HepG2 (cell line): ENCODE results near the gene NR2F1-AS1. TPM values are rescaled to one million over a fixed set of nuclear protein-coding genes. Genes with fewer than 3 reads are reported as not detected.
A peak's percentile ranks its signal among the peaks of the same experiment; 100 is the strongest.

Source experiments
- CREBL2 ChIP-seq: sonication (generic); formaldehyde crosslinking; IDR thresholded peaks from 2 replicates; pipeline ENCODE4 v1.8.1; 2023; ENCODE audit warnings: missing genetic modification reagents, mild to moderate bottlenecking, borderline replicate concordance
- FOSL1 ChIP-seq: sonication (generic); formaldehyde crosslinking; IDR thresholded peaks from 2 replicates; pipeline ENCODE4 v1.9.0; 2021; ENCODE audit warnings: missing genetic modification reagents, borderline replicate concordance
- FOXA3 ChIP-seq: IDR thresholded peaks from 2 replicates; pipeline ENCODE4 v1.6.1; 2016; ENCODE audit warnings: missing genetic modification reagents, missing compliant biosample characterization
- HBP1 ChIP-seq: IDR thresholded peaks from 2 replicates; pipeline ENCODE4 v1.6.1; 2016; ENCODE audit warnings: low read depth, control low read depth
- HOXD1 ChIP-seq: sonication (generic); formaldehyde crosslinking; IDR thresholded peaks from 2 replicates; pipeline ENCODE4 v1.5.0; 2020; ENCODE audit warnings: missing genetic modification reagents
- KAT2B ChIP-seq: fragments of 150-350 bp; IDR thresholded peaks from 2 replicates; pipeline ENCODE4 v1.6.1; 2014; ENCODE audit warnings: low read depth, low read length, borderline replicate concordance
- KDM2A ChIP-seq: sonication (generic); formaldehyde crosslinking; IDR thresholded peaks from 2 replicates; pipeline ENCODE4 v1.4.0; 2020; ENCODE audit warnings: low read depth, missing genetic modification reagents, borderline replicate concordance
- NCOR1 ChIP-seq: fragments of 200-600 bp; sonication (generic); IDR thresholded peaks from 2 replicates; pipeline ENCODE4 v1.7.0; 2017; ENCODE audit warnings: antibody characterized with exemption, low read length, borderline replicate concordance
- NR2F2 ChIP-seq: IDR thresholded peaks from 2 replicates; pipeline ENCODE4 v1.6.1; 2012; ENCODE audit warnings: low read depth, inconsistent platforms, borderline replicate concordance
- PCBP1 ChIP-seq: fragments of 200-400 bp; formaldehyde crosslinking; IDR thresholded peaks from 2 replicates; pipeline ENCODE4 v1.6.1; 2017; ENCODE audit warnings: mild to moderate bottlenecking, low read depth, low read length, borderline replicate concordance
- RFXANK ChIP-seq: IDR thresholded peaks from 2 replicates; pipeline ENCODE4 v1.6.1; 2016
- SMAD3 ChIP-seq: sonication (generic); formaldehyde crosslinking; IDR thresholded peaks from 2 replicates; pipeline ENCODE4 v1.4.0; 2020; ENCODE audit warnings: missing genetic modification reagents
- SNAPC2 ChIP-seq: sonication (generic); formaldehyde crosslinking; IDR thresholded peaks from 2 replicates; pipeline ENCODE4 v1.8.1; 2022; ENCODE audit warnings: mild to moderate bottlenecking, missing genetic modification reagents
- SRF ChIP-seq: IDR thresholded peaks from 2 replicates; pipeline ENCODE4 v1.6.1; 2011; ENCODE audit warnings: mild to moderate bottlenecking, low read depth, low read length, moderate library complexity
- STAT5B ChIP-seq: sonication (generic); formaldehyde crosslinking; IDR thresholded peaks from 2 replicates; pipeline ENCODE4 v1.4.0; 2020; ENCODE audit warnings: missing genetic modification reagents
- ZMAT3 ChIP-seq: sonication (generic); formaldehyde crosslinking; conservative IDR thresholded peaks from 2 replicates; pipeline ENCODE4 v1.7.0; 2021; ENCODE audit warnings: missing genetic modification reagents
- ZNF180 ChIP-seq: sonication (generic); formaldehyde crosslinking; IDR thresholded peaks from 2 replicates; pipeline ENCODE4 v1.4.0; 2020; ENCODE audit warnings: low read depth, missing genetic modification reagents, borderline replicate concordance
- ZNF34 ChIP-seq: sonication (generic); formaldehyde crosslinking; IDR thresholded peaks from 2 replicates; pipeline ENCODE4 v1.4.0; 2020; ENCODE audit warnings: mild to moderate bottlenecking, missing genetic modification reagents, borderline replicate concordance
- ZNF44 ChIP-seq: sonication (generic); formaldehyde crosslinking; IDR thresholded peaks from 2 replicates; pipeline ENCODE4 v1.5.1; 2020; ENCODE audit warnings: mild to moderate bottlenecking, missing genetic modification reagents
- ZNF484 ChIP-seq: sonication (generic); formaldehyde crosslinking; IDR thresholded peaks from 2 replicates; pipeline ENCODE4 v1.5.1; 2020; ENCODE audit warnings: mild to moderate bottlenecking, low read depth, missing genetic modification reagents, borderline replicate concordance
- ZNF567 ChIP-seq: sonication (generic); formaldehyde crosslinking; IDR thresholded peaks from 2 replicates; pipeline ENCODE4 v1.8.1; 2023; ENCODE audit warnings: mild to moderate bottlenecking, missing genetic modification reagents, borderline replicate concordance
- ZNF720 ChIP-seq: sonication (generic); formaldehyde crosslinking; IDR thresholded peaks from 2 replicates; pipeline ENCODE4 v1.4.0; 2020; ENCODE audit warnings: missing genetic modification reagents
- ZNF788 ChIP-seq: sonication (generic); formaldehyde crosslinking; IDR thresholded peaks from 2 replicates; pipeline ENCODE4 v1.5.0; 2020; ENCODE audit warnings: mild to moderate bottlenecking, missing genetic modification reagents, borderline replicate concordance
- ZNF83 ChIP-seq: sonication (generic); formaldehyde crosslinking; IDR thresholded peaks from 2 replicates; pipeline ENCODE4 v1.4.0; 2020; ENCODE audit warnings: missing genetic modification reagents, mild to moderate bottlenecking, borderline replicate concordance
- ZSCAN31 ChIP-seq: sonication (generic); formaldehyde crosslinking; IDR thresholded peaks from 2 replicates; pipeline ENCODE4 v1.5.0; 2020; ENCODE audit warnings: low read depth, mild to moderate bottlenecking, missing genetic modification reagents
- polyA plus RNA-seq, 8 experiments: library from polyadenylated mRNA; depleted of rRNA in 3 of 8; stranded (reverse) in 7 of 8; unstranded in 1 of 8; fragments of >200 nt; fragmentation: Illumina TruSeq in 4 of 8; extraction: Trizol in 4 of 8; gene quantifications; 2 replicates each; pipeline versions ENCODE4 v1.2.1 to v1.2.3, GENCODE V29; 2011 to 2016; ENCODE audit warnings: low read depth in 4 of 8, missing spikeins in 1 of 8, mixed read lengths in 1 of 8; ENCODE audit not compliant: insufficient read depth in 1 of 8
- total RNA-seq, 5 experiments: library from RNA; depleted of rRNA; stranded (reverse); fragments of >200 nt; fragmentation: Illumina TruSeq; extraction: Trizol; gene quantifications; 2 replicates each; pipeline ENCODE4 v1.2.3, GENCODE V29; 2016; ENCODE audit warnings: low read depth in 1 of 5

The NR2F1-AS1 gene
- total and polyA plus RNA-seq, 2 of the 13 experiments (the other 11 are each of a cell fraction or from before 2014, with no cell fraction given): 2.8 TPM

- TF ChIP-seq HBP1 (no peak), ZNF720 (no peak), NCOR1 (no peak), KAT2B (no peak), KDM2A (CRISPR knock-in tag) (peak; percentile 69; the same call in 1 of the 2 replicates), CREBL2 (CRISPR knock-in tag) (no peak), RFXANK (no peak), FOXA3 (CRISPR knock-in tag) (no peak), ZNF567 (CRISPR knock-in tag) (no peak), FOSL1 (CRISPR knock-in tag) (no peak), SRF (no peak), HOXD1 (CRISPR knock-in tag) (peak; percentile 42; the same call in 1 of the 2 replicates), SNAPC2 (CRISPR knock-in tag) (0 out of 2 replicates have a peak, but pooled peaks have one; percentile 25), ZNF484 (CRISPR knock-in tag) (no peak), STAT5B (CRISPR knock-in tag) (no peak), PCBP1 (no peak), ZNF44 (CRISPR knock-in tag) (no peak), ZNF788 (CRISPR knock-in tag) (peak; percentile 75), ZNF180 (CRISPR knock-in tag) (no peak; the same call in 1 of the 2 replicates), ZMAT3 (CRISPR knock-in tag) (peak; percentile 16; the same call in 1 of the 2 replicates), ZSCAN31 (CRISPR knock-in tag) (peak; percentile 73), ZNF34 (CRISPR knock-in tag) (peak; percentile 15; the same call in 1 of the 2 replicates), ZNF83 (CRISPR knock-in tag) (no peak), NR2F2 (no peak), SMAD3 (peak; percentile 52; the same call in 1 of the 2 replicates)
These were observed 39.7 kb upstream of the NR2F1-AS1 start (continued) for GRCh38 chr5:93620487-93621326.
